ENCODE results near the gene MCM5. TPM values are rescaled to one million over a fixed set of nuclear protein-coding genes. Genes with fewer than 3 reads are reported as not detected.

MCM5 gene
- total and polyA plus RNA-seq, 8 donors: 7.2 to 17.7 (median 12.1) TPM

- DNase-seq: no peak
- no peak for ATAC-seq
- FAIRE-seq: no peak
- H3K27ac ChIP-seq: no peak overlapping the region
- no peaks in the 10 kb centered on the region for H3K9me3 ChIP-seq
- no peaks in the 10 kb centered on the region for H3K27me3 ChIP-seq
- H3K4me3 ChIP-seq: no peak overlapping the region
- intact Hi-C loops (cut with DNase I): no loop called here
- no peaks in the 10 kb centered on the region for H3K4me1 ChIP-seq
- no peak for TF ChIP-seq CTCF (IDR thresholded peaks at IDR 0.05)
- WGBS, 2 donors: 69 to 74% methylated on average over 5 of the region's 5 CpGs
- no peaks in the 10 kb centered on the region for H3K36me3 ChIP-seq
Measured at GRCh38 chr22:35390933-35391332, 9.0 kb upstream of the MCM5 start.

- WGBS, 2 donors: 94 to 97% methylated on average over 2 of the region's 2 CpGs
- FAIRE-seq (no peak), ATAC-seq (no peak), DNase-seq (no peak)
- intact Hi-C loops (cut with DNase I): no loop called here
- Histone ChIP-seq H3K4me1 (peaks cover 0 to 6% (median 0%) of the 10 kb centered on the region in 3 donors), H3K4me3 (no peak overlapping the region), H3K27me3 (no peaks in the 10 kb centered on the region), H3K9me3 (no peaks in the 10 kb centered on the region), H3K27ac (no peak overlapping the region), H3K36me3 (no peaks in the 10 kb centered on the region)
- no peak for TF ChIP-seq CTCF (IDR thresholded peaks at IDR 0.05)
Measured at GRCh38 chr22:35392357-35392756, 7.6 kb upstream of the MCM5 start.

GRCh38 chr22:35393116-35394010, 6.6 kb upstream of the MCM5 start:
- no peak overlapping the region for H3K4me3 ChIP-seq

GRCh38 chr22:35394011-35394312, 6.0 kb upstream of the MCM5 start:
- no peak for DNase-seq
- no peak overlapping the region for H3K27ac ChIP-seq
- H3K9me3 ChIP-seq: no peaks in the 10 kb centered on the region
- 34 to 37% methylated on average over 4 of the region's 4 CpGs for WGBS, 2 donors
- H3K4me3 ChIP-seq: no peak overlapping the region
- peaks cover 0 to 16% (median 0%) of the 10 kb centered on the region in 3 donors for H3K4me1 ChIP-seq
- ATAC-seq: no peak
- FAIRE-seq: no peak
- H3K27me3 ChIP-seq: no peaks in the 10 kb centered on the region
- H3K36me3 ChIP-seq: no peaks in the 10 kb centered on the region
- no peak for TF ChIP-seq CTCF (IDR thresholded peaks at IDR 0.05)
- intact Hi-C loops (cut with DNase I): no loop called here

More at GRCh38 chr22:35393116-35394010, 6.6 kb upstream of the MCM5 start:
- Histone ChIP-seq H3K36me3 (no peaks in the 10 kb centered on the region), H3K9me3 (no peaks in the 10 kb centered on the region), H3K4me1 (peaks cover 0 to 14% (median 0%) of the 10 kb centered on the region in 3 donors), H3K27me3 (no peaks in the 10 kb centered on the region), H3K27ac (no peak overlapping the region)
- FAIRE-seq: no peak
- DNase-seq: no peak
- intact Hi-C loops (cut with DNase I): no loop called here
- 67 to 69% methylated on average over 16 of the region's 16 CpGs for WGBS, 2 donors
- ATAC-seq: peak in 1 of 4 donors; percentile 23
- TF ChIP-seq CTCF (IDR thresholded peaks at IDR 0.05): no peak

Data from pancreas (tissue), 10 donors.